Gastrocnemius medialis (tissue), 4 donors: ENCODE data around the gene TMEM14B. TPM values are rescaled to one million over a fixed set of nuclear protein-coding genes. Genes with fewer than 3 reads are reported as not detected.

Source experiments
- ATAC-seq, 2 donors: fragments of 150-250 bp; one replicate each; pipeline ENCODE4 v1.9.1; 2016
- DNase-seq, 2 donors: peaks; one replicate each; pipeline ENCODE4 v3.0.0-alpha.2; 2019
- H3K27ac ChIP-seq, 4 donors: fragments of 200-600 bp; sonication (generic); 1 replicate in 1 of 4; 2 replicates in 3 of 4; pipeline ENCODE4 v1.5.1; 2016 to 2018; ENCODE audit warnings: mild to moderate bottlenecking in 2 of 4, moderate library complexity in 1 of 4
- H3K27me3 ChIP-seq, 3 donors: fragments of 200-600 bp; sonication (generic) in 2 of 3; 1 replicate in 1 of 3; 2 replicates in 2 of 3; pipeline versions ENCODE4 v1.5.1 to v1.6.0; 2016 to 2019; ENCODE audit warnings: mild to moderate bottlenecking in 1 of 3, moderate library complexity in 1 of 3
- H3K36me3 ChIP-seq, 2 donors: fragments of 200-600 bp; sonication (generic) in 1 of 2; one replicate each; pipeline ENCODE4 v1.5.1; 2017 to 2018
- H3K4me1 ChIP-seq, 2 donors: fragments of 200-600 bp; sonication (generic) in 1 of 2; one replicate each; pipeline ENCODE4 v1.5.1; 2016 to 2017; ENCODE audit warnings: mild to moderate bottlenecking in 2 of 2
- H3K4me3 ChIP-seq, 4 donors: fragments of 200-600 bp; sonication (generic) in 3 of 4; 1 replicate in 1 of 4; 2 replicates in 3 of 4; pipeline ENCODE4 v1.5.1; 2016 to 2019; ENCODE audit warnings: mild to moderate bottlenecking in 2 of 4
- H3K9me3 ChIP-seq, 3 donors: fragments of 200-600 bp; sonication (generic) in 2 of 3; 1 replicate in 1 of 3; 2 replicates in 2 of 3; pipeline ENCODE4 v1.5.1; 2016 to 2019
- CTCF ChIP-seq, 5 experiments: fragments of 450-650 bp in 3 of 5; fragments of 200-600 bp in 2 of 5; sonication (generic) in 2 of 5; IDR thresholded peaks in 4 of 5; conservative IDR thresholded peaks in 1 of 5; 1 replicate in 4 of 5; 2 replicates in 1 of 5; pipeline ENCODE4 v1.5.1; 2016 to 2019; ENCODE audit warnings: antibody characterized with exemption in 5 of 5, mild to moderate bottlenecking in 3 of 5, moderate library complexity in 3 of 5
- POLR2A ChIP-seq, 2 donors: fragments of 450-650 bp; IDR thresholded peaks; one replicate each; pipeline ENCODE4 v1.6.1; 2017; ENCODE audit warnings: antibody characterized with exemption in 2 of 2, mild to moderate bottlenecking in 2 of 2, moderate library complexity in 2 of 2
- in situ Hi-C, 4 donors: fragments of 200-750 bp; cut with MboI; loops; one replicate each; pipeline versions ENCODE4 v1.15.0 to v1.8.0; 2017; ENCODE audit warnings: low sequenced_read_pairs in 4 of 4
- intact Hi-C: fragments of 100-400 bp; cut with DNase I; formaldehyde crosslinking; loops from one replicate; pipeline ENCODE4 v1.15.1; 2023; ENCODE audit warnings: low total_unique reads
- total RNA-seq, 4 donors: library from RNA; depleted of rRNA; stranded (reverse); fragments of >200 nt; gene quantifications; one replicate each; pipeline versions ENCODE4 v1.1.0 to v1.2.3, GENCODE V29; 2016

The TMEM14B gene
- total RNA-seq, 4 donors from 2014 or later, result 68.3 to 93.8 (median 79.4) TPM

- in situ Hi-C loops (no loop called here), intact Hi-C loops (no loop called here)
- Histone ChIP-seq H3K27me3 (no peaks in the 10 kb centered on the region), H3K27ac (peak overlapping the region in 1 of 4 donors; percentile 2), H3K4me1 (peaks cover 0 to 4% of the 10 kb centered on the region in 2 donors), H3K36me3 (peaks cover 0 to 25% of the 10 kb centered on the region in 2 donors), H3K9me3 (no peaks in the 10 kb centered on the region), H3K4me3 (no peak overlapping the region)
- DNase-seq (no peak), ATAC-seq (no peak)
- TF ChIP-seq POLR2A (IDR thresholded peaks at IDR 0.05) (no peak), CTCF (IDR thresholded peaks at IDR 0.05 in 4 of 5, conservative IDR thresholded peaks at IDR 0.05 in 1 of 5) (peak in 2 of 5 experiments; percentile 10 to 13)
These were observed 11.8 kb downstream of the TMEM14B start for GRCh38 chr6:10759312-10759839.

DNA sequence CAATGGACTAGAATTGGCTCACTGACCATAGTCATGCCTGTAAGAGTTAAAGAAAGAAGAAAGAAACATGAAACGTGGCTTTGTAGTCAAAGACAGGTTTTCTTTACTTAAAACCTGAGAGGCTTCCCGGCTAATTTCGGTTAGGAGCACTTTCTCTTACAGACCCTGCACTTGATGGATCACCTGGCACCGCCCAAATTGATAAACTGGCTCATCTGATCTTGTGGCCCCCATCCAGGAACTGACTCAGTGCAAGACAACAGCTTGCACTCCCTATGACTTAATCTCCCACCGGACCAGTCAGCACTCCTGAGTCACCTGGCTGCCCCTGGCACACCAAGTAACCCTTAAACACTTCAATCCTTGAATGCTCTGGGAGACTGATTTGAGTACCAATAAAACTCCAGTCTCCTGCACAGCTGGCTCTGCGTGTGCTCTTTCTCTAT lies 12.3 kb downstream of the TMEM14B start:
- TF ChIP-seq POLR2A (IDR thresholded peaks at IDR 0.05) (no peak), CTCF (IDR thresholded peaks at IDR 0.05 in 4 of 5, conservative IDR thresholded peaks at IDR 0.05 in 1 of 5) (no peak)
- ATAC-seq (peak in 1 of 2 donors; percentile 51), DNase-seq (peak in 1 of 2 donors; percentile 26)
- peak overlapping the region in 3 of 4 donors; percentile 2 to 34 (median 32) for H3K27ac ChIP-seq
- in situ Hi-C loops, result no loop called here
- intact Hi-C loops, result no loop called here
- H3K36me3 ChIP-seq, result peaks cover 0 to 19% of the 10 kb centered on the region in 2 donors
- no peaks in the 10 kb centered on the region for H3K27me3 ChIP-seq
- H3K9me3 ChIP-seq, result no peaks in the 10 kb centered on the region
- H3K4me3 ChIP-seq, result no peak overlapping the region
- peaks cover 0 to 4% of the 10 kb centered on the region in 2 donors for H3K4me1 ChIP-seq

- Histone ChIP-seq H3K27ac (no peak overlapping the region), H3K9me3 (no peaks in the 10 kb centered on the region), H3K27me3 (no peaks in the 10 kb centered on the region), H3K4me3 (no peak overlapping the region), H3K36me3 (no peaks in the 10 kb centered on the region), H3K4me1 (no peaks in the 10 kb centered on the region)
- ATAC-seq, result no peak
- TF ChIP-seq POLR2A (IDR thresholded peaks at IDR 0.05) (no peak), CTCF (IDR thresholded peaks at IDR 0.05 in 4 of 5, conservative IDR thresholded peaks at IDR 0.05 in 1 of 5) (no peak)
- no peak for DNase-seq
- intact Hi-C loops, result no loop called here
- in situ Hi-C loops, result no loop called here
These were observed 15.4 kb downstream of the TMEM14B start for GRCh38 chr6:10763006-10763405.

DNA sequence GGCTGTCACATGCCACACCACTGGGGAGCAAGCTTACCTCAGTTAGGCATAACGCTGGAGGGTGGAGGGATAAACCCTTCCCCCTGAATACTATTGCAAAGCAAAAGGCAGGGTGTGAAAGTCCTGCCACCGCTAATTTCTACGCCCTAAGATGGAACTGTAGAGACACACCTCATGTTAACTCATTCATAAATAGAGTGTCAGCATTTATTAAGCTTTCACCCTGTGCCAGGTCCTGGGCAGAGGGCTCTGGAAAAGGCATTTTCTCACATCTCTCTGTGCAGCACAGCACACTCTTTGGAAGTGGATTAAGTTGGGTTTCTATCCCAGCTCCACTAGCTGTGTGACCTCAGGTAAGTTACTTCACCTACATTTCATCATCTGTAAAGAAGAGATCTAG lies 21.8 kb downstream of the TMEM14B start:
- TF ChIP-seq CTCF (IDR thresholded peaks at IDR 0.05 in 4 of 5, conservative IDR thresholded peaks at IDR 0.05 in 1 of 5) (no peak), POLR2A (IDR thresholded peaks at IDR 0.05) (no peak)
- H3K4me1 ChIP-seq, result no peaks in the 10 kb centered on the region
- no peak overlapping the region for H3K4me3 ChIP-seq
- no peaks in the 10 kb centered on the region for H3K27me3 ChIP-seq
- ATAC-seq, result no peak
- in situ Hi-C loops (no loop called here), intact Hi-C loops (no loop called here)
- no peak for DNase-seq
- no peak overlapping the region for H3K27ac ChIP-seq
- H3K9me3 ChIP-seq, result no peaks in the 10 kb centered on the region
- peaks cover 0 to 26% of the 10 kb centered on the region in 2 donors for H3K36me3 ChIP-seq
